MM.1S (cell line): Measurements from ENCODE around the gene IVD.

Experiments
- DNase-seq: peaks from one replicate; pipeline ENCODE4 v3.0.0-alpha.2; 2015
- H2AFZ ChIP-seq: fragments of 300-600 bp; sonication (generic); 2 replicates; pipeline ENCODE4 v1.6.0; 2016; ENCODE audit warnings: antibody characterized with exemption, low read length
- H3F3A ChIP-seq: fragments of 300-600 bp; sonication (generic); 2 replicates; pipeline ENCODE4 v1.6.1; 2016; ENCODE audit warnings: mild to moderate bottlenecking, antibody characterized with exemption, low read length, moderate library complexity, mixed read lengths; ENCODE audit not compliant: insufficient read depth
- H3K27ac ChIP-seq: fragments of 300-600 bp; sonication (generic); 2 replicates; pipeline ENCODE4 v1.5.1; 2016; ENCODE audit warnings: mild to moderate bottlenecking, low read length
- H3K27me3 ChIP-seq: fragments of 300-600 bp; sonication (generic); replicated peaks from 2 replicates; pipeline ENCODE4 v1.6.0; 2016; ENCODE audit warnings: low read length; ENCODE audit not compliant: insufficient read depth
- H3K36me3 ChIP-seq: fragments of 300-600 bp; sonication (generic); replicated peaks from 2 replicates; pipeline ENCODE4 v1.6.1; 2016; ENCODE audit warnings: mild to moderate bottlenecking, low read length, mixed read lengths; ENCODE audit not compliant: insufficient read depth
- H3K4me1 ChIP-seq: fragments of 300-600 bp; sonication (generic); 2 replicates; pipeline ENCODE4 v1.6.1; 2016; ENCODE audit warnings: low read length, mixed read lengths
- H3K4me2 ChIP-seq: fragments of 300-600 bp; sonication (generic); 2 replicates; pipeline ENCODE4 v1.6.0; 2016; ENCODE audit warnings: low read depth, low read length
- H3K4me3 ChIP-seq: fragments of 300-600 bp; sonication (generic); 2 replicates; pipeline ENCODE4 v1.5.1; 2016; ENCODE audit warnings: low read length, mixed read lengths
- H3K79me2 ChIP-seq: fragments of 300-600 bp; sonication (generic); 2 replicates; pipeline ENCODE4 v1.6.1; 2016; ENCODE audit warnings: mixed run types, low read length, mixed read lengths
- H3K9ac ChIP-seq: fragments of 300-600 bp; sonication (generic); 2 replicates; pipeline ENCODE4 v1.6.1; 2016; ENCODE audit warnings: low read length, mixed read lengths
- H3K9me2 ChIP-seq: fragments of 300-600 bp; sonication (generic); replicated peaks from 2 replicates; pipeline ENCODE4 v1.6.1; 2016; ENCODE audit warnings: mild to moderate bottlenecking, low read length, mixed read lengths; ENCODE audit not compliant: insufficient read depth
- H3K9me3 ChIP-seq: fragments of 300-600 bp; sonication (generic); replicated peaks from 2 replicates; pipeline ENCODE4 v1.6.1; 2016; ENCODE audit warnings: mild to moderate bottlenecking, low read length, mixed read lengths; ENCODE audit not compliant: insufficient read depth
- H4K20me1 ChIP-seq: fragments of 300-600 bp; sonication (generic); 2 replicates; pipeline ENCODE4 v1.6.1; 2016; ENCODE audit warnings: mild to moderate bottlenecking, low read length, moderate library complexity, mixed read lengths; ENCODE audit not compliant: insufficient read depth
- EZH2 ChIP-seq: fragments of 300-600 bp; sonication (generic); optimal IDR thresholded peaks from 2 replicates; pipeline ENCODE3; 2017; ENCODE audit warnings: low read depth, mild to moderate bottlenecking, antibody characterized with exemption, low read length, mixed read lengths
- EZH2phosphoT487 ChIP-seq: fragments of 300-600 bp; sonication (generic); IDR thresholded peaks from 2 replicates; pipeline ENCODE4 v1.6.1; 2018; ENCODE audit warnings: antibody characterized with exemption, low read length
- TF ChIP-seq, protein P1 (sequence below): fragments of 300-600 bp; sonication (generic); IDR thresholded peaks from 2 replicates; pipeline ENCODE4 v1.5.1; 2016; ENCODE audit warnings: antibody characterized with exemption, low read length, mixed read lengths

Gene IVD

DNA sequence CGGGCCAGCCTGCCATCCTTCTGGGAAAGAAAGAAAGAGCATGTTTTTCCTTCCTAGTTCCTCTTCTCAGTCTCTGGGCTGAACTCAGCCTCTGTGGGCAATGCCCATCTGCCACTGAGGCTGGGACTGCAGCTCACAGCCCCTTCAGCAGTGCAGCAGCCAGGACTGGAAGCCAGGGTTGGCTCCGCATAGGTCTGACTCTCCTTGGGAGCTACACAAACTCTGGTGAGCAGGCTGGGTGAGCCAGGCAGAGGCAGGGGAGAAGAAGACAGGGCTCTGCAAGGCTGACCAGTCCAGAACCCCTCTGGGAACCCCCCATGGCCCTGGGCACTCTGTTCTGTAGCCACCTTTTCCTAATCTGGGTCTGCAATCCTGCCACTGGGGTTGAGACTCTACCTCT, 44.0 kb upstream of the IVD start:
- Histone ChIP-seq H3K36me3 (no peaks in the 10 kb centered on the region), H2AFZ (no peak overlapping the region), H3K4me1 (0 out of 2 replicates have a peak, but pooled peaks cover 5% of the 10 kb centered on the region), H3K9me2 (no peaks in the 10 kb centered on the region), H3K9ac (no peak overlapping the region), H3K4me2 (no peak overlapping the region), H3K4me3 (no peak overlapping the region), H3K27ac (no peak overlapping the region), H3F3A (peaks cover 2% of the 10 kb centered on the region; the same call in 1 of the 2 replicates), H3K9me3 (no peaks in the 10 kb centered on the region), H4K20me1 (no peaks in the 10 kb centered on the region), H3K79me2 (no peaks in the 10 kb centered on the region), H3K27me3 (no peaks in the 10 kb centered on the region)
- TF ChIP-seq, protein P1, sequence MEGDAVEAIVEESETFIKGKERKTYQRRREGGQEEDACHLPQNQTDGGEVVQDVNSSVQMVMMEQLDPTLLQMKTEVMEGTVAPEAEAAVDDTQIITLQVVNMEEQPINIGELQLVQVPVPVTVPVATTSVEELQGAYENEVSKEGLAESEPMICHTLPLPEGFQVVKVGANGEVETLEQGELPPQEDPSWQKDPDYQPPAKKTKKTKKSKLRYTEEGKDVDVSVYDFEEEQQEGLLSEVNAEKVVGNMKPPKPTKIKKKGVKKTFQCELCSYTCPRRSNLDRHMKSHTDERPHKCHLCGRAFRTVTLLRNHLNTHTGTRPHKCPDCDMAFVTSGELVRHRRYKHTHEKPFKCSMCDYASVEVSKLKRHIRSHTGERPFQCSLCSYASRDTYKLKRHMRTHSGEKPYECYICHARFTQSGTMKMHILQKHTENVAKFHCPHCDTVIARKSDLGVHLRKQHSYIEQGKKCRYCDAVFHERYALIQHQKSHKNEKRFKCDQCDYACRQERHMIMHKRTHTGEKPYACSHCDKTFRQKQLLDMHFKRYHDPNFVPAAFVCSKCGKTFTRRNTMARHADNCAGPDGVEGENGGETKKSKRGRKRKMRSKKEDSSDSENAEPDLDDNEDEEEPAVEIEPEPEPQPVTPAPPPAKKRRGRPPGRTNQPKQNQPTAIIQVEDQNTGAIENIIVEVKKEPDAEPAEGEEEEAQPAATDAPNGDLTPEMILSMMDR = no peak
- TF ChIP-seq EZH2 (no peak), EZH2phosphoT487 (no peak)
- no peak for DNase-seq

DNA sequence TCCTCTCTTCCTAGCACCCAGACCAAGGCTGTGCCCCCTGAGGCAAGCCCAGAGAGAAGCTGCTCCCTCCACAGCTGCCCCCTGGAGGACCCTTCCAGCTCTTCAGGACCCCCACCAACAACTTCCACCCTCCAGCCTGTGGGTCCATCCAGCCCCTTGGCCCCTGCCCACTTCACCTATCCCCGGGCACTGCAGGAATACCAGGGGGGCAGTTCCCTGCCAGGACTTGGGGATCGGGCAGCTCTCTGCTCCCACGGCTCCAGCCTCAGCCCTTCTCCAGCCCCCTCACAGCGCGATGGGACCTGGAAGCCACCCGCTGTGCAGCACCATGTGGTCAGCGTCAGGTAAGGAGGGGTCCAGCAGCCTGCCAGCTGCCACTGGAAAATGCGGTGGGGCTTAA, 42.0 kb upstream of the IVD start:
- H2AFZ ChIP-seq = no peak overlapping the region
- no peak overlapping the region for H3K4me3 ChIP-seq
- H3K4me2 ChIP-seq = no peak overlapping the region
- no peaks in the 10 kb centered on the region for H3K36me3 ChIP-seq
- no peaks in the 10 kb centered on the region for H3K9me3 ChIP-seq
- H3K4me1 ChIP-seq = peaks cover 16% of the 10 kb centered on the region
- H4K20me1 ChIP-seq = no peaks in the 10 kb centered on the region
- no peak for TF ChIP-seq EZH2phosphoT487
- TF ChIP-seq EZH2 = no peak
- TF ChIP-seq, protein P1 = no peak
- DNase-seq = no peak
- H3F3A ChIP-seq = peaks cover 2% of the 10 kb centered on the region; the same call in 1 of the 2 replicates
- no peaks in the 10 kb centered on the region for H3K27me3 ChIP-seq
- H3K9ac ChIP-seq = no peak overlapping the region
- H3K27ac ChIP-seq = no peak overlapping the region
- no peaks in the 10 kb centered on the region for H3K9me2 ChIP-seq
- H3K79me2 ChIP-seq = no peaks in the 10 kb centered on the region

DNA sequence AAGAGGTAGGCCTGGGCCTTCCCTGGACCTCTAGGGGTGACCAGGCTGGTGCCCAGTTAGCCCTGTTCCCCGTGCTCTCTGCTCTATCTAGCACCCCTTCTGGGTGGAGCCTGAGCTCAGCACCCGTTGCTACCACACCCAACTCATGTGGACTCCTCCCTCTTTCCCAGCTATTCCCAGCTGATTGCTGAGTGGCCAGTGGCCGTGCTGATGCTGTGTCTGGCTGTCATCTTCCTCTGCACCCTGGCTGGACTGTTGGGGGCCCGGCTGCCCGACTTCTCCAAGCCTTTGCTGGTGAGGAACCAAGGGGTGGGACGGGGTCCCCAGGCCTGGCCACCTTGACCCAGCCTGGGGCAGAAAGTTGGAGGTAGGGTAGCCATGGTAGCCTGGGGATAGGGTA, 41.3 kb upstream of the IVD start:
- TF ChIP-seq EZH2 (no peak), EZH2phosphoT487 (no peak)
- TF ChIP-seq, protein P1 = no peak
- Histone ChIP-seq H3K27me3 (no peaks in the 10 kb centered on the region), H2AFZ (no peak overlapping the region), H3K79me2 (no peaks in the 10 kb centered on the region), H3K9ac (no peak overlapping the region), H3F3A (no peaks in the 10 kb centered on the region; the same call in 1 of the 2 replicates), H3K4me3 (no peak overlapping the region), H3K9me3 (no peaks in the 10 kb centered on the region), H3K36me3 (no peaks in the 10 kb centered on the region), H4K20me1 (no peaks in the 10 kb centered on the region), H3K9me2 (no peaks in the 10 kb centered on the region), H3K27ac (no peak overlapping the region), H3K4me1 (peaks cover 12% of the 10 kb centered on the region), H3K4me2 (no peak overlapping the region)
- no peak for DNase-seq
